IMR-90 (cell line): ENCODE data around the gene ROBO1. TPM values are rescaled to one million over a fixed set of nuclear protein-coding genes. Genes with fewer than 3 reads are reported as not detected.

Experiments
- ATAC-seq: fragments of 200-7000 bp; cut with Tn5 transposase; 2 replicates; pipeline ENCODE4 v1.9.1; 2020; ENCODE audit warnings: low read depth, mild to moderate bottlenecking, moderate library complexity
- BruUV-seq: library from RNA; stranded (reverse); fragments of 400-500 nt; replicated peaks from 2 replicates; lab custom pipeline; 2021; lab: Mats Ljungman, UMichigan
- CTCF ChIA-PET: fragments of 300-600 bp; formaldehyde crosslinking; extraction: SDS; loops from one replicate; lab custom pipeline; 2021; ENCODE audit warnings: antibody characterized with exemption; lab: Yijun Ruan, JAX
- POLR2A ChIA-PET: fragments of 300-600 bp; sonication (Branson Sonifier 250); formaldehyde crosslinking; loops from one replicate; lab custom pipeline; 2022; ENCODE audit warnings: antibody characterized with exemption; ENCODE audit not compliant: unreplicated experiment; lab: Charles Lee
- DNase-seq: peaks from one replicate; pipeline ENCODE4 v3.0.0; 2013
- H2AFZ ChIP-seq: replicated peaks from 2 replicates; pipeline ENCODE3; 2013; ENCODE audit warnings: low read length, mild to moderate bottlenecking; ENCODE audit not compliant: poor library complexity
- H2AK5ac ChIP-seq: 2 replicates; pipeline ENCODE4 v1.6.1; 2013; ENCODE audit warnings: low read depth, low read length, inconsistent platforms
- H2AK9ac ChIP-seq: replicated peaks from 2 replicates; pipeline ENCODE3; 2013; ENCODE audit warnings: mild to moderate bottlenecking, low read depth, low read length, moderate library complexity; ENCODE audit not compliant: poor library complexity
- H2BK120ac ChIP-seq: 2 replicates; pipeline ENCODE4 v1.6.1; 2013; ENCODE audit warnings: low read depth, low read length, inconsistent platforms
- H2BK15ac ChIP-seq: 3 replicates; pipeline ENCODE4 v1.6.1; 2013; ENCODE audit warnings: low read depth, low read length, inconsistent platforms
- H2BK20ac ChIP-seq: 2 replicates; pipeline ENCODE4 v1.6.1; 2013; ENCODE audit warnings: low read depth, mild to moderate bottlenecking, inconsistent platforms, low read length, moderate library complexity
- H2BK5ac ChIP-seq: 2 replicates; pipeline ENCODE4 v1.6.1; 2013; ENCODE audit warnings: mild to moderate bottlenecking, low read depth, low read length, inconsistent platforms; ENCODE audit not compliant: poor library complexity, severe bottlenecking
- H3K14ac ChIP-seq: replicated peaks from 2 replicates; pipeline ENCODE4 v1.6.1; 2013; ENCODE audit warnings: low read depth, low read length, inconsistent platforms
- H3K18ac ChIP-seq: 2 replicates; pipeline ENCODE4 v1.6.1; 2013; ENCODE audit warnings: low read depth, low read length, control low read depth
- H3K23ac ChIP-seq: 2 replicates; pipeline ENCODE4 v1.6.1; 2013; ENCODE audit warnings: low read depth, low read length, inconsistent platforms
- H3K27ac ChIP-seq: 2 replicates; pipeline ENCODE4 v1.5.1; 2013; ENCODE audit warnings: mild to moderate bottlenecking, control low read depth, low read length; ENCODE audit not compliant: insufficient read depth
- H3K27me3 ChIP-seq: 2 replicates; pipeline ENCODE4 v1.6.1; 2013; ENCODE audit warnings: low read length; ENCODE audit not compliant: control insufficient read depth, insufficient read depth
- H3K36me3 ChIP-seq: 2 replicates; pipeline ENCODE4 v1.6.1; 2013; ENCODE audit warnings: low read length, mixed read lengths; ENCODE audit not compliant: control insufficient read depth, insufficient read depth
- H3K4ac ChIP-seq: 2 replicates; pipeline ENCODE4 v1.6.1; 2013; ENCODE audit warnings: low read depth, low read length, inconsistent platforms
- H3K4me1 ChIP-seq: 2 replicates; pipeline ENCODE4 v1.6.1; 2013; ENCODE audit warnings: low read length, mixed read lengths; ENCODE audit not compliant: control insufficient read depth, insufficient read depth
- H3K4me2 ChIP-seq: 2 replicates; pipeline ENCODE4 v1.6.1; 2013; ENCODE audit warnings: low read depth, mild to moderate bottlenecking, control low read depth, low read length, moderate library complexity
- H3K4me3 ChIP-seq: 2 replicates; pipeline ENCODE4 v1.5.1; 2013; ENCODE audit warnings: low read depth, mild to moderate bottlenecking, control low read depth, low read length, moderate library complexity; ENCODE audit not compliant: insufficient read depth
- H3K56ac ChIP-seq: 2 replicates; pipeline ENCODE4 v1.6.1; 2013; ENCODE audit warnings: low read length, inconsistent platforms; ENCODE audit not compliant: insufficient read depth; ENCODE audit errors: extremely low read depth
- H3K79me1 ChIP-seq, 2 experiments: 2 replicates each; pipeline ENCODE4 v1.6.1; 2013; ENCODE audit warnings: low read length in 2 of 2, inconsistent platforms in 1 of 2, low read depth in 1 of 2
- H3K9ac ChIP-seq: 2 replicates; pipeline ENCODE4 v1.6.1; 2013; ENCODE audit warnings: low read depth, low read length, control low read depth
- H3K9me1 ChIP-seq: 2 replicates; pipeline ENCODE4 v1.6.1; 2013; ENCODE audit warnings: low read length, inconsistent platforms; ENCODE audit not compliant: insufficient read depth
- H3K9me3 ChIP-seq: 2 replicates; pipeline ENCODE4 v1.6.1; 2013; ENCODE audit warnings: low read length; ENCODE audit not compliant: control insufficient read depth, insufficient read depth
- H4K20me1 ChIP-seq: 2 replicates; pipeline ENCODE4 v1.6.1; 2013; ENCODE audit warnings: low read length, inconsistent platforms; ENCODE audit not compliant: insufficient read depth
- H4K5ac ChIP-seq: 2 replicates; pipeline ENCODE4 v1.6.1; 2013; ENCODE audit warnings: mild to moderate bottlenecking, low read depth, low read length, control low read depth
- H4K8ac ChIP-seq, 2 experiments: 2 replicates each; pipeline ENCODE4 v1.6.1; 2013; ENCODE audit warnings: low read depth in 2 of 2, low read length in 2 of 2, control low read depth in 1 of 2, inconsistent platforms in 1 of 2
- H4K91ac ChIP-seq: 2 replicates; pipeline ENCODE4 v1.6.1; 2013; ENCODE audit warnings: low read depth, low read length, inconsistent platforms; ENCODE audit not compliant: insufficient read depth
- CEBPB ChIP-seq: IDR thresholded peaks from 2 replicates; pipeline ENCODE4 v1.6.1; 2012; ENCODE audit warnings: low read depth, low read length, improper control_type of control experiment
- ELK1 ChIP-seq: fragments of 150-350 bp; IDR thresholded peaks from 2 replicates; pipeline ENCODE4 v1.6.1; 2016; ENCODE audit warnings: low read depth, mild to moderate bottlenecking, low read length, moderate library complexity, borderline replicate concordance
- RAD21 ChIP-seq: IDR thresholded peaks from 2 replicates; pipeline ENCODE4 v1.6.1; 2012; ENCODE audit warnings: low read length, improper control_type of control experiment
- USF2 ChIP-seq: fragments of 150-350 bp; IDR thresholded peaks from 2 replicates; pipeline ENCODE4 v1.6.1; 2017; ENCODE audit warnings: mild to moderate bottlenecking, antibody characterized with exemption, low read length, low read depth
- WGBS, 2 experiments: methylation state at CpG; one replicate each; pipeline versions ENCODE4 v1.1.5 to v1.1.7; 2013; ENCODE audit warnings: missing lambda C conversion rate in 2 of 2; ENCODE audit not compliant: insufficient read length in 1 of 2; ENCODE audit errors: extremely low coverage in 2 of 2; 5-methylcytosine and 5-hydroxymethylcytosine counted together
- dilution Hi-C: fragments of 300-500 bp; cut with HindIII; formaldehyde crosslinking; loops from one replicate; pipeline ENCODE4 v1.14.3; 2018; ENCODE audit warnings: low sequenced_read_pairs; ENCODE audit not compliant: unreplicated experiment
- in situ Hi-C: fragments of 300-500 bp; cut with MboI; formaldehyde crosslinking; loops from 3 replicates; pipeline ENCODE4 v1.14.3; 2019; ENCODE audit warnings: low sequenced_read_pairs, inconsistent platforms, mixed read lengths
- intact Hi-C: fragments of 100-400 bp; cut with micrococcal nuclease; formaldehyde crosslinking; loops from 2 replicates; pipeline ENCODE4 v1.10.0; 2022
- polyA plus RNA-seq, 3 experiments: library from polyadenylated mRNA; depleted of rRNA; stranded (reverse); fragments of >200 nt; gene quantifications; 2 replicates each; pipeline ENCODE4 v1.2.3, GENCODE V29; 2012; ENCODE audit warnings: low replicate concordance in 1 of 3
- total RNA-seq: library from RNA; depleted of rRNA; stranded (reverse); fragments of >200 nt; gene quantifications from 2 replicates; pipeline ENCODE4 v1.2.3, GENCODE V29; 2012
- TF ChIP-seq, protein P1 (sequence below): conservative IDR thresholded peaks from 2 replicates; pipeline ENCODE4 v1.5.1; 2012; ENCODE audit warnings: mild to moderate bottlenecking, low read depth, low read length, improper control_type of control experiment

Gene ROBO1
- total and polyA plus RNA-seq, 2 of the 4 experiments (the other 2 are of a cell fraction): 24.1 to 53.9 TPM

DNA sequence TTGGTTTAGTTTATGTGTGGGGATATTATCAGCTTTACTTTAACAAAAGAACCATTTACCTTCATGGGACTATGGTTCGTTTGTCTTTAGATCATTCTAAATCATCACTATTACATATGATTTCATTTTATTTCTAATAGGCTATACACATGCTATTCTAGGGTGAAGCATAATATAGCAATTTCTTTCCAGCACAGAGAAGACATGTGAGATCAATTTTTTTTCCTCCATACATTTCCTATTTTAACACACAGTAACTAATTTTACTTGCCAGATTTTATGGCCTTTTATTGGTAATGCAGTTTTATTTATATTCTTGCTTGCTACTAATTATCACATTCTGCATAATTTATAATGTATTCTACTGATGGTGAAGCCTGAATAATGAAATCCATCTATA is 287.1 kb downstream of the ROBO1 start:
- no peak overlapping the region for H2AFZ ChIP-seq
- no peak overlapping the region for H3K18ac ChIP-seq
- in situ Hi-C loops (loop anchor here (25.0 kb wide), 1 partner anchor 818 kb away; no protein-coding TSS in a partner anchor), dilution Hi-C loops (no loop called here), intact Hi-C loops (loop anchor here (10.0 kb wide), 1 partner anchor 64 kb away; no protein-coding TSS in a partner anchor)
- no peaks in the 10 kb centered on the region for H3K27me3 ChIP-seq
- no peaks in the 10 kb centered on the region for H4K20me1 ChIP-seq
- no peak overlapping the region for H3K4me3 ChIP-seq
- no peaks in the 10 kb centered on the region for H3K4me1 ChIP-seq
- no peak overlapping the region for H4K8ac ChIP-seq
- H3K36me3 ChIP-seq: no peaks in the 10 kb centered on the region
- no peak overlapping the region for H4K5ac ChIP-seq
- TF ChIP-seq USF2: no peak
- no peak for TF ChIP-seq CEBPB
- TF ChIP-seq, protein P1, sequence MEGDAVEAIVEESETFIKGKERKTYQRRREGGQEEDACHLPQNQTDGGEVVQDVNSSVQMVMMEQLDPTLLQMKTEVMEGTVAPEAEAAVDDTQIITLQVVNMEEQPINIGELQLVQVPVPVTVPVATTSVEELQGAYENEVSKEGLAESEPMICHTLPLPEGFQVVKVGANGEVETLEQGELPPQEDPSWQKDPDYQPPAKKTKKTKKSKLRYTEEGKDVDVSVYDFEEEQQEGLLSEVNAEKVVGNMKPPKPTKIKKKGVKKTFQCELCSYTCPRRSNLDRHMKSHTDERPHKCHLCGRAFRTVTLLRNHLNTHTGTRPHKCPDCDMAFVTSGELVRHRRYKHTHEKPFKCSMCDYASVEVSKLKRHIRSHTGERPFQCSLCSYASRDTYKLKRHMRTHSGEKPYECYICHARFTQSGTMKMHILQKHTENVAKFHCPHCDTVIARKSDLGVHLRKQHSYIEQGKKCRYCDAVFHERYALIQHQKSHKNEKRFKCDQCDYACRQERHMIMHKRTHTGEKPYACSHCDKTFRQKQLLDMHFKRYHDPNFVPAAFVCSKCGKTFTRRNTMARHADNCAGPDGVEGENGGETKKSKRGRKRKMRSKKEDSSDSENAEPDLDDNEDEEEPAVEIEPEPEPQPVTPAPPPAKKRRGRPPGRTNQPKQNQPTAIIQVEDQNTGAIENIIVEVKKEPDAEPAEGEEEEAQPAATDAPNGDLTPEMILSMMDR: no peak
- no peak for TF ChIP-seq RAD21
- TF ChIP-seq ELK1: no peak
- no peaks in the 10 kb centered on the region for H3K79me1 ChIP-seq
- no peak overlapping the region for H3K27ac ChIP-seq
- no peak overlapping the region for H3K4me2 ChIP-seq
- H2BK15ac ChIP-seq: no peak overlapping the region
- no peak overlapping the region for H3K56ac ChIP-seq
- no CpG with 5 or more reads among the region's 1 CpG for WGBS, 2 experiments
- no peak overlapping the region for H2BK20ac ChIP-seq
- H4K91ac ChIP-seq: no peak overlapping the region
- H2AK9ac ChIP-seq: no peak overlapping the region
- no peak overlapping the region for H3K4ac ChIP-seq
- H2AK5ac ChIP-seq: no peak overlapping the region
- no peak overlapping the region for H3K14ac ChIP-seq
- no peak overlapping the region for H2BK120ac ChIP-seq
- ChIA-PET CTCF (interaction anchor here (0.5 kb wide), 1 partner anchor 81 kb away, joined by 3 read pairs; no protein-coding TSS in a partner anchor), POLR2A (no interaction called here)
- H3K9me1 ChIP-seq: no peaks in the 10 kb centered on the region
- no peak overlapping the region for H3K9ac ChIP-seq
- H3K23ac ChIP-seq: no peak overlapping the region
- no peak for DNase-seq
- ATAC-seq: no peak
- no peak overlapping the region for H2BK5ac ChIP-seq
- no peaks in the 10 kb centered on the region for H3K9me3 ChIP-seq
- no TSS peak for BruUV-seq
